Mesenchymal stem cell (in vitro differentiated cells and primary cell): ENCODE measurements around the gene EIF1AX.

Experiments
- DNase-seq: peaks from one replicate; pipeline ENCODE4 v3.0.0-alpha.2; 2013
- H2AFZ ChIP-seq: one replicate; pipeline ENCODE4 v1.6.1; 2013; ENCODE audit warnings: low read depth, mild to moderate bottlenecking, control low read depth, inconsistent platforms, low read length, moderate library complexity
- H2AK5ac ChIP-seq: 2 replicates; pipeline ENCODE4 v1.6.1; 2013; ENCODE audit warnings: low read length, moderate library complexity, mild to moderate bottlenecking, inconsistent platforms; ENCODE audit not compliant: severe bottlenecking
- H2BK120ac ChIP-seq: one replicate; pipeline ENCODE4 v1.6.1; 2013; ENCODE audit warnings: low read depth, mild to moderate bottlenecking, inconsistent platforms, low read length, moderate library complexity
- H2BK12ac ChIP-seq, 2 experiments: one replicate each; pipeline ENCODE4 v1.6.1; 2013; ENCODE audit warnings: inconsistent platforms in 2 of 2, low read length in 2 of 2, mild to moderate bottlenecking in 2 of 2, moderate library complexity in 2 of 2, control low read depth in 1 of 2
- H2BK15ac ChIP-seq: one replicate; pipeline ENCODE4 v1.6.1; 2013; ENCODE audit warnings: mild to moderate bottlenecking, low read depth, inconsistent platforms; ENCODE audit not compliant: poor library complexity, severe bottlenecking
- H2BK5ac ChIP-seq: 2 replicates; pipeline ENCODE4 v1.6.1; 2013; ENCODE audit warnings: low read depth, mild to moderate bottlenecking, low read length, control low read depth, inconsistent platforms; ENCODE audit not compliant: poor library complexity, severe bottlenecking
- H3K14ac ChIP-seq, 2 experiments: one replicate each; pipeline ENCODE4 v1.6.1; 2013; ENCODE audit warnings: inconsistent platforms in 2 of 2, low read length in 2 of 2, control low read depth in 1 of 2, mild to moderate bottlenecking in 1 of 2, moderate library complexity in 1 of 2
- H3K18ac ChIP-seq, 2 experiments: one replicate each; pipeline ENCODE4 v1.6.1; 2013; ENCODE audit warnings: inconsistent platforms in 2 of 2, low read length in 2 of 2, control low read depth in 1 of 2, low read depth in 1 of 2, mild to moderate bottlenecking in 1 of 2
- H3K23ac ChIP-seq, 2 experiments: one replicate each; pipeline ENCODE4 v1.6.1; 2013; ENCODE audit warnings: inconsistent platforms in 2 of 2, low read length in 2 of 2, mild to moderate bottlenecking in 2 of 2, moderate library complexity in 2 of 2, control low read depth in 1 of 2
- H3K27ac ChIP-seq: 2 replicates; pipeline ENCODE4 v1.5.1; 2013; ENCODE audit warnings: mild to moderate bottlenecking, moderate library complexity, low read length, control low read depth, inconsistent platforms; ENCODE audit not compliant: poor library complexity, severe bottlenecking
- H3K27me3 ChIP-seq, 2 experiments: 2 replicates each; pipeline versions ENCODE4 v1.6.1 to v1.7.0; 2013; ENCODE audit warnings: low read length in 2 of 2, mild to moderate bottlenecking in 2 of 2, moderate library complexity in 2 of 2, control low read depth in 1 of 2, inconsistent platforms in 1 of 2; ENCODE audit not compliant: control insufficient read depth in 1 of 2, insufficient read depth in 1 of 2
- H3K36me3 ChIP-seq, 2 experiments: 2 replicates each; pipeline versions ENCODE4 v1.6.1 to v1.7.0; 2013; ENCODE audit warnings: low read length in 2 of 2, control low read depth in 1 of 2, inconsistent platforms in 1 of 2, low read depth in 1 of 2, mild to moderate bottlenecking in 1 of 2; ENCODE audit not compliant: insufficient read depth in 2 of 2, control insufficient read depth in 1 of 2
- H3K4ac ChIP-seq, 2 experiments: one replicate each; pipeline ENCODE4 v1.6.1; 2013; ENCODE audit warnings: inconsistent platforms in 2 of 2, low read length in 2 of 2, mild to moderate bottlenecking in 2 of 2, moderate library complexity in 2 of 2, control low read depth in 1 of 2, low read depth in 1 of 2
- H3K4me1 ChIP-seq: 2 replicates; pipeline ENCODE4 v1.6.1; 2013; ENCODE audit warnings: low read depth, low read length, control low read depth; ENCODE audit not compliant: control insufficient read depth, insufficient read depth
- H3K4me2 ChIP-seq: 2 replicates; pipeline ENCODE4 v1.6.1; 2013; ENCODE audit warnings: low read length, mild to moderate bottlenecking, inconsistent platforms; ENCODE audit not compliant: poor library complexity, severe bottlenecking
- H3K4me3 ChIP-seq, 2 experiments: 2 replicates each; pipeline versions ENCODE4 v1.5.1 to v1.7.0; 2013; ENCODE audit warnings: low read length in 2 of 2, mild to moderate bottlenecking in 2 of 2, control low read depth in 1 of 2, low read depth in 1 of 2; ENCODE audit not compliant: insufficient read depth in 1 of 2
- H3K79me1 ChIP-seq: replicated peaks from 2 replicates; pipeline ENCODE4 v1.6.1; 2013; ENCODE audit warnings: mild to moderate bottlenecking, control low read depth, low read length, inconsistent platforms; ENCODE audit not compliant: poor library complexity, severe bottlenecking
- H3K9ac ChIP-seq: 2 replicates; pipeline ENCODE4 v1.7.0; 2013; ENCODE audit warnings: mild to moderate bottlenecking, low read length, moderate library complexity
- H3K9me3 ChIP-seq: 2 replicates; pipeline ENCODE4 v1.7.0; 2013; ENCODE audit warnings: mild to moderate bottlenecking, low read length; ENCODE audit not compliant: control insufficient read depth
- H4K8ac ChIP-seq: one replicate; pipeline ENCODE4 v1.6.1; 2013; ENCODE audit warnings: inconsistent platforms, mild to moderate bottlenecking, low read length, moderate library complexity
- H4K91ac ChIP-seq: one replicate; pipeline ENCODE4 v1.6.1; 2013; ENCODE audit warnings: mild to moderate bottlenecking, low read length, inconsistent platforms
- WGBS: methylation state at CpG from one replicate; pipeline ENCODE4 v1.1.7; 2013; ENCODE audit warnings: mixed read lengths; 5-methylcytosine and 5-hydroxymethylcytosine counted together

The EIF1AX gene

DNA sequence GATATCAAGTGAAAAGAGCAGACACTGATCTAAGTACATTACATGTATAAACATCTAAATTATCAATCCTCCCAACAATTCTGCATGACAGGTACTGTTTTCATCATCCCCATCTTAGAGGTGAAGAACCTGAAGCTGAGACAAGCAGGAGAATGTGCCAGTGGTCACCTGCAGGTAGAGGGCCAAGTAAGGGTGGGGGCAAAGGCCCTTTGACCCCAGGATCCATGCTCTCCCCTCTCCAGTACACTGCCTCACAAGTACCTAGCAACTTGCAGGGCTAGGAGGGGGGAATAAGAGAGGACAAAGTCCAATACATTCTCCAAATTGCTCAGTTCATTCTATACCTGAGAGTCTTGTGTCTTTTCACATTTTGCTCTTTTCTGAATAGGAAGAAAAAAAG, 16.7 kb downstream of the EIF1AX start:
- H3K23ac ChIP-seq: no peak overlapping the region
- no peak overlapping the region for H3K4me2 ChIP-seq
- H4K8ac ChIP-seq: no peak overlapping the region
- H3K36me3 ChIP-seq: peaks cover 3 to 38% of the 10 kb centered on the region in 2 experiments
- H3K18ac ChIP-seq: no peak overlapping the region
- H3K4me1 ChIP-seq: no peaks in the 10 kb centered on the region
- no peak overlapping the region for H2BK12ac ChIP-seq
- no peaks in the 10 kb centered on the region for H3K79me1 ChIP-seq
- no peak overlapping the region for H2BK15ac ChIP-seq
- no peaks in the 10 kb centered on the region for H3K27me3 ChIP-seq
- no peaks in the 10 kb centered on the region for H3K9me3 ChIP-seq
- no peak overlapping the region for H3K4me3 ChIP-seq
- DNase-seq: no peak
- no peak overlapping the region for H4K91ac ChIP-seq
- no peak overlapping the region for H3K27ac ChIP-seq
- H3K14ac ChIP-seq: no peak overlapping the region
- H2AFZ ChIP-seq: no peak overlapping the region
- no peak overlapping the region for H2AK5ac ChIP-seq
- no peak overlapping the region for H2BK120ac ChIP-seq
- no peak overlapping the region for H2BK5ac ChIP-seq
- no peak overlapping the region for H3K9ac ChIP-seq
- H3K4ac ChIP-seq: no peak overlapping the region

GRCh38 chrX:20118065-20118824, 23.4 kb downstream of the EIF1AX start:
- Histone ChIP-seq H4K8ac (no peak overlapping the region), H3K23ac (no peak overlapping the region), H3K18ac (no peak overlapping the region), H2AK5ac (no peak overlapping the region), H2BK15ac (no peak overlapping the region), H3K4me1 (peaks cover 6% of the 10 kb centered on the region), H3K9me3 (no peaks in the 10 kb centered on the region), H2AFZ (no peak overlapping the region), H4K91ac (no peak overlapping the region), H3K36me3 (no peaks in the 10 kb centered on the region), H2BK12ac (no peak overlapping the region), H2BK5ac (no peak overlapping the region), H3K14ac (no peak overlapping the region), H3K27me3 (peaks cover 6 to 29% of the 10 kb centered on the region in 2 experiments), H3K9ac (no peak overlapping the region), H3K4me3 (no peak overlapping the region), H3K4ac (no peak overlapping the region), H3K27ac (no peak overlapping the region), H3K79me1 (no peaks in the 10 kb centered on the region), H2BK120ac (no peak overlapping the region), H3K4me2 (no peak overlapping the region)
- no peak for DNase-seq
- 69% methylated on average over 10 of the region's 12 CpGs for WGBS

- peaks cover 6% of the 10 kb centered on the region for H3K4me1 ChIP-seq
- no peaks in the 10 kb centered on the region for H3K79me1 ChIP-seq
- no peak for DNase-seq
- no peak within 1 kb of the TSS for H3K18ac ChIP-seq
- no peak within 1 kb of the TSS for H3K9ac ChIP-seq
- H3K23ac ChIP-seq: no peak within 1 kb of the TSS
- peaks cover 6 to 36% of the 10 kb centered on the region in 2 experiments for H3K27me3 ChIP-seq
- H2BK12ac ChIP-seq: no peak within 1 kb of the TSS
- H3K9me3 ChIP-seq: no peaks in the 10 kb centered on the region
- no peak within 1 kb of the TSS for H2AK5ac ChIP-seq
- peak within 1 kb of the TSS; percentile 46 for H4K91ac ChIP-seq
- H2BK5ac ChIP-seq: no peak within 1 kb of the TSS
- peak within 1 kb of the TSS in 1 of 2 experiments; percentile 64 for H3K4me3 ChIP-seq
- H4K8ac ChIP-seq: no peak within 1 kb of the TSS
- no peak within 1 kb of the TSS for H3K27ac ChIP-seq
- 59% methylated on average over 40 of the region's 91 CpGs for WGBS
- no peaks in the 10 kb centered on the region for H3K36me3 ChIP-seq
- H2AFZ ChIP-seq: no peak within 1 kb of the TSS
- no peak within 1 kb of the TSS for H2BK120ac ChIP-seq
- H3K4me2 ChIP-seq: peak within 1 kb of the TSS; percentile 53
- H3K14ac ChIP-seq: no peak within 1 kb of the TSS
- H2BK15ac ChIP-seq: no peak within 1 kb of the TSS
- no peak within 1 kb of the TSS for H3K4ac ChIP-seq
Observed at GRCh38 chrX:20116577-20117240, 24.9 kb downstream of the EIF1AX start, which contains the start of gene MAP7D2. MAP7D2 (minus strand) TSS chrX:20116907; CDS start chrX:20116879, 28 bp downstream.

- 4% methylated on average over 34 of the region's 47 CpGs for WGBS
- peak overlapping the region in 1 of 2 experiments; percentile 64 for H3K4me3 ChIP-seq
- no peak overlapping the region for H3K27ac ChIP-seq
- no peak overlapping the region for H3K18ac ChIP-seq
- H3K36me3 ChIP-seq: no peaks in the 10 kb centered on the region
- no peaks in the 10 kb centered on the region for H3K9me3 ChIP-seq
- H4K8ac ChIP-seq: no peak overlapping the region
- no peak overlapping the region for H3K14ac ChIP-seq
- H2AFZ ChIP-seq: no peak overlapping the region
- H2BK120ac ChIP-seq: no peak overlapping the region
- no peak for DNase-seq
- H2BK12ac ChIP-seq: no peak overlapping the region
- H3K4ac ChIP-seq: no peak overlapping the region
- no peak overlapping the region for H2AK5ac ChIP-seq
- H3K27me3 ChIP-seq: peaks cover 6 to 36% of the 10 kb centered on the region in 2 experiments
- H2BK5ac ChIP-seq: no peak overlapping the region
- H3K4me2 ChIP-seq: peak overlapping the region; percentile 53
- H2BK15ac ChIP-seq: no peak overlapping the region
- H3K4me1 ChIP-seq: peaks cover 6% of the 10 kb centered on the region
- no peak overlapping the region for H3K23ac ChIP-seq
- H3K79me1 ChIP-seq: no peaks in the 10 kb centered on the region
- no peak overlapping the region for H4K91ac ChIP-seq
- H3K9ac ChIP-seq: no peak overlapping the region
Observed at GRCh38 chrX:20116087-20116576, 25.5 kb downstream of the EIF1AX start.
